SK-N-SH treated with all-trans-retinoic acid at 6 μM for 48 hours (cell line): Measurements from ENCODE around the gene PRKAG2.

Experiments used
- ATAC-seq: fragments of 200-7000 bp; cut with Tn5 transposase; 3 replicates; pipeline ENCODE4 v1.9.1; 2020; ENCODE audit warnings: mild to moderate bottlenecking, moderate library complexity
- ARNTL ChIP-seq: fragments of 450-650 bp; formaldehyde crosslinking; IDR thresholded peaks from 2 replicates; pipeline ENCODE4 v1.5.0; 2020; ENCODE audit warnings: low read depth, mild to moderate bottlenecking, moderate library complexity, borderline replicate concordance
- BACH2 ChIP-seq: fragments of 250-450 bp; sonication (Bioruptor Pico); IDR thresholded peaks from 2 replicates; pipeline ENCODE4 v1.9.0; 2021; ENCODE audit warnings: mild to moderate bottlenecking, borderline replicate concordance
- CSDC2 ChIP-seq: fragments of 250-450 bp; sonication (Bioruptor Pico); IDR thresholded peaks from 2 replicates; pipeline ENCODE4 v1.5.0; 2020; ENCODE audit warnings: mild to moderate bottlenecking, moderate library complexity
- CSRNP3 ChIP-seq: fragments of 250-450 bp; sonication (Bioruptor Pico); IDR thresholded peaks from 2 replicates; pipeline ENCODE4 v1.5.1; 2021; ENCODE audit warnings: mild to moderate bottlenecking, moderate library complexity
- ESRRG ChIP-seq: fragments of 250-450 bp; sonication (Bioruptor Pico); IDR thresholded peaks from 2 replicates; pipeline ENCODE4 v1.6.1; 2021; ENCODE audit warnings: mild to moderate bottlenecking
- GLIS3 ChIP-seq: fragments of 250-450 bp; sonication (Bioruptor Pico); IDR thresholded peaks from 2 replicates; pipeline ENCODE4 v1.5.0; 2020; ENCODE audit warnings: mild to moderate bottlenecking, moderate library complexity
- ISL1 ChIP-seq: fragments of 250-450 bp; sonication (Bioruptor Pico); IDR thresholded peaks from 2 replicates; pipeline ENCODE4 v2.1.2; 2022; ENCODE audit warnings: mild to moderate bottlenecking, moderate library complexity
- RARB ChIP-seq: fragments of 250-450 bp; sonication (Bioruptor Pico); IDR thresholded peaks from 2 replicates; pipeline ENCODE4 v1.8.0; 2021; ENCODE audit warnings: mild to moderate bottlenecking, moderate library complexity
- TCF4 ChIP-seq: fragments of 250-450 bp; sonication (Bioruptor Pico); IDR thresholded peaks from 2 replicates; pipeline ENCODE4 v1.8.0; 2021; ENCODE audit warnings: mild to moderate bottlenecking, moderate library complexity, borderline replicate concordance
- ZFP3 ChIP-seq: fragments of 250-450 bp; sonication (Bioruptor Pico); IDR thresholded peaks from 2 replicates; pipeline ENCODE4 v1.5.0; 2020; ENCODE audit warnings: mild to moderate bottlenecking, moderate library complexity
- ZFP30 ChIP-seq: fragments of 450-650 bp; formaldehyde crosslinking; IDR thresholded peaks from 2 replicates; pipeline ENCODE4 v1.5.0; 2022; ENCODE audit warnings: mild to moderate bottlenecking, moderate library complexity
- ZNF565 ChIP-seq: fragments of 450-650 bp; formaldehyde crosslinking; conservative IDR thresholded peaks from 2 replicates; pipeline ENCODE4 v1.5.0; 2020; ENCODE audit warnings: low read depth, mild to moderate bottlenecking, moderate library complexity
- ZNF70 ChIP-seq: fragments of 450-650 bp; formaldehyde crosslinking; IDR thresholded peaks from 2 replicates; pipeline ENCODE4 v1.5.0; 2020; ENCODE audit warnings: mild to moderate bottlenecking, moderate library complexity
- ZNF8 ChIP-seq: fragments of 450-650 bp; formaldehyde crosslinking; IDR thresholded peaks from 2 replicates; pipeline ENCODE4 v1.5.0; 2020; ENCODE audit warnings: mild to moderate bottlenecking, moderate library complexity
- TF ChIP-seq, protein P1 (sequence below): fragments of 250-450 bp; sonication (Bioruptor Pico); IDR thresholded peaks from 2 replicates; pipeline ENCODE4 v1.5.0; 2020; ENCODE audit warnings: mild to moderate bottlenecking, moderate library complexity
- TF ChIP-seq, protein P2 (sequence below): fragments of 250-450 bp; sonication (Bioruptor Pico); IDR thresholded peaks from 2 replicates; pipeline ENCODE4 v1.8.0; 2021; ENCODE audit warnings: low read depth, mild to moderate bottlenecking, moderate library complexity, borderline replicate concordance
- TF ChIP-seq, protein P3 (sequence below): fragments of 250-450 bp; sonication (Bioruptor Pico); IDR thresholded peaks from 2 replicates; pipeline ENCODE4 v1.5.1; 2020; ENCODE audit warnings: low read depth, mild to moderate bottlenecking, moderate library complexity

Gene PRKAG2

GRCh38 chr7:151722533-151722932 lies 154.4 kb downstream of the PRKAG2 start:
- TF ChIP-seq TCF4 (CRISPR knock-in tag) (no peak), ZNF8 (no peak), ESRRG (CRISPR knock-in tag) (no peak), GLIS3 (CRISPR knock-in tag) (no peak), ZFP3 (CRISPR knock-in tag) (no peak), RARB (CRISPR knock-in tag) (no peak), CSDC2 (no peak)
- TF ChIP-seq, protein P1, sequence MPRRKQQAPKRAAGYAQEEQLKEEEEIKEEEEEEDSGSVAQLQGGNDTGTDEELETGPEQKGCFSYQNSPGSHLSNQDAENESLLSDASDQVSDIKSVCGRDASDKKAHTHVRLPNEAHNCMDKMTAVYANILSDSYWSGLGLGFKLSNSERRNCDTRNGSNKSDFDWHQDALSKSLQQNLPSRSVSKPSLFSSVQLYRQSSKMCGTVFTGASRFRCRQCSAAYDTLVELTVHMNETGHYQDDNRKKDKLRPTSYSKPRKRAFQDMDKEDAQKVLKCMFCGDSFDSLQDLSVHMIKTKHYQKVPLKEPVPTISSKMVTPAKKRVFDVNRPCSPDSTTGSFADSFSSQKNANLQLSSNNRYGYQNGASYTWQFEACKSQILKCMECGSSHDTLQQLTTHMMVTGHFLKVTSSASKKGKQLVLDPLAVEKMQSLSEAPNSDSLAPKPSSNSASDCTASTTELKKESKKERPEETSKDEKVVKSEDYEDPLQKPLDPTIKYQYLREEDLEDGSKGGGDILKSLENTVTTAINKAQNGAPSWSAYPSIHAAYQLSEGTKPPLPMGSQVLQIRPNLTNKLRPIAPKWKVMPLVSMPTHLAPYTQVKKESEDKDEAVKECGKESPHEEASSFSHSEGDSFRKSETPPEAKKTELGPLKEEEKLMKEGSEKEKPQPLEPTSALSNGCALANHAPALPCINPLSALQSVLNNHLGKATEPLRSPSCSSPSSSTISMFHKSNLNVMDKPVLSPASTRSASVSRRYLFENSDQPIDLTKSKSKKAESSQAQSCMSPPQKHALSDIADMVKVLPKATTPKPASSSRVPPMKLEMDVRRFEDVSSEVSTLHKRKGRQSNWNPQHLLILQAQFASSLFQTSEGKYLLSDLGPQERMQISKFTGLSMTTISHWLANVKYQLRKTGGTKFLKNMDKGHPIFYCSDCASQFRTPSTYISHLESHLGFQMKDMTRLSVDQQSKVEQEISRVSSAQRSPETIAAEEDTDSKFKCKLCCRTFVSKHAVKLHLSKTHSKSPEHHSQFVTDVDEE (CRISPR knock-in tag) = no peak
- ATAC-seq = no peak

GRCh38 chr7:151721694-151722093 lies 155.2 kb downstream of the PRKAG2 start:
- ATAC-seq = peak; percentile 7; the same call in 1 of the 3 replicates
- peak; percentile 69; the same call in 1 of the 2 replicates for TF ChIP-seq ZFP3 (CRISPR knock-in tag)
- TF ChIP-seq, protein P2, sequence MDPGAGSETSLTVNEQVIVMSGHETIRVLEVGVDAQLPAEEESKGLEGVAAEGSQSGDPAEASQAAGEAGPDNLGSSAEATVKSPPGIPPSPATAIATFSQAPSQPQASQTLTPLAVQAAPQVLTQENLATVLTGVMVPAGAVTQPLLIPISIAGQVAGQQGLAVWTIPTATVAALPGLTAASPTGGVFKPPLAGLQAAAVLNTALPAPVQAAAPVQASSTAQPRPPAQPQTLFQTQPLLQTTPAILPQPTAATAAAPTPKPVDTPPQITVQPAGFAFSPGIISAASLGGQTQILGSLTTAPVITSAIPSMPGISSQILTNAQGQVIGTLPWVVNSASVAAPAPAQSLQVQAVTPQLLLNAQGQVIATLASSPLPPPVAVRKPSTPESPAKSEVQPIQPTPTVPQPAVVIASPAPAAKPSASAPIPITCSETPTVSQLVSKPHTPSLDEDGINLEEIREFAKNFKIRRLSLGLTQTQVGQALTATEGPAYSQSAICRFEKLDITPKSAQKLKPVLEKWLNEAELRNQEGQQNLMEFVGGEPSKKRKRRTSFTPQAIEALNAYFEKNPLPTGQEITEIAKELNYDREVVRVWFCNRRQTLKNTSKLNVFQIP (CRISPR knock-in tag) = no peak

DNA sequence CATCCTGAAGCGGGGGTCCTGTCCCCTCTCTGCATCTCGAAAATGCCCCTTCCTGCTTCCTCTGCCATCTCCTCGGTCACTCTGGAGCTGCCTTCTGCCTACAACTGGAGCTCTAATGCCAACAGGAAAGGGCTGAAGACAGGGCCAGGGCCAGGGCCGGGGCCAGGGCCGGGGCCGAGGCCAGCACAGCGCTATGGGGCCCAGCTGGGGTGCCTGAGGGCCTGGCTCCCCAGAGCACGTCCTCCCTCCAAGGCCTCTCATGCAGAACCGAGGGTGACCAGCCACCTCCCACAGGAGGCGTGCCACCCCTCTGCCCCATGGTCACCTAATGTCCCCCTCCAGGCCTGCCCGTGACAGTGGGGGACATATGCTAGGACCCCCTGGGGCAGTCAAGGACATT lies 155.7 kb downstream of the PRKAG2 start:
- ATAC-seq = no peak; the same call in 2 of the 3 replicates
- TF ChIP-seq BACH2 (CRISPR knock-in tag) = no peak
- no peak for TF ChIP-seq RARB (CRISPR knock-in tag)
- no peak for TF ChIP-seq ZNF565 (CRISPR knock-in tag)
- no peak for TF ChIP-seq ESRRG (CRISPR knock-in tag)
- TF ChIP-seq, protein P3, sequence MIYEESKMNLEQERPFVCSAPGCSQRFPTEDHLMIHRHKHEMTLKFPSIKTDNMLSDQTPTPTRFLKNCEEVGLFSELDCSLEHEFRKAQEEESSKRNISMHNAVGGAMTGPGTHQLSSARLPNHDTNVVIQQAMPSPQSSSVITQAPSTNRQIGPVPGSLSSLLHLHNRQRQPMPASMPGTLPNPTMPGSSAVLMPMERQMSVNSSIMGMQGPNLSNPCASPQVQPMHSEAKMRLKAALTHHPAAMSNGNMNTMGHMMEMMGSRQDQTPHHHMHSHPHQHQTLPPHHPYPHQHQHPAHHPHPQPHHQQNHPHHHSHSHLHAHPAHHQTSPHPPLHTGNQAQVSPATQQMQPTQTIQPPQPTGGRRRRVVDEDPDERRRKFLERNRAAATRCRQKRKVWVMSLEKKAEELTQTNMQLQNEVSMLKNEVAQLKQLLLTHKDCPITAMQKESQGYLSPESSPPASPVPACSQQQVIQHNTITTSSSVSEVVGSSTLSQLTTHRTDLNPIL (CRISPR knock-in tag) = no peak
- TF ChIP-seq CSRNP3 (CRISPR knock-in tag) = no peak
- TF ChIP-seq ZFP30 (CRISPR knock-in tag) = no peak
- TF ChIP-seq ISL1 (CRISPR knock-in tag) = no peak
- TF ChIP-seq ZFP3 (CRISPR knock-in tag) = no peak
- TF ChIP-seq ARNTL (CRISPR knock-in tag) = no peak
- no peak for TF ChIP-seq ZNF70 (CRISPR knock-in tag)

DNA sequence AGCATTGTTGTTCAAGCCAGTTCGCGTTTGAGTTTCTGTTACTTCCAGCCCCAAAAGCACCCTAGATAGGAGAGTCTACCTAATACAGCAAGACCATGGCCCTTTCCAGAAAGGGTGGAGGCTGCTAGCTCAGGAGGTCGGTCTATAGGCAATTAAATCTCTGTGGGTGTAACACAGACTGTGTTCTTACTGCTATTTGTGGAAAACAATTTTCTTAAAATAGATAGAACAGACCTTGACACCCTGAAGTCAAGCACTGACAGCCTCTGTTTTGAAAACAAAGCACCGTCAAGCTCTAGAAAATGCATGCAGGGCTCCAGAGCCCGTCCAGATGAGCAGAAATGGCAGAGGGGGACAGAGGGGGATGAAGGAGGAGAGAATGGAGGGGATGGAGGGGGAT lies 156.6 kb downstream of the PRKAG2 start:
- ATAC-seq = no peak
- TF ChIP-seq GLIS3 (CRISPR knock-in tag) (no peak), ZFP3 (CRISPR knock-in tag) (no peak), ZNF565 (CRISPR knock-in tag) (no peak), ZNF8 (no peak)
- TF ChIP-seq, protein P1 (CRISPR knock-in tag) = no peak
